Heart right ventricle (tissue), 16 donors: ENCODE data around the gene AFF1. TPM values are rescaled to one million over a fixed set of nuclear protein-coding genes. Genes with fewer than 3 reads are reported as not detected.

Source experiments
- ATAC-seq, 8 donors: fragments of 200-7000 bp; cut with Tn5 transposase; one replicate each; pipeline ENCODE4 v1.9.1; 2020; ENCODE audit warnings: mild to moderate bottlenecking in 8 of 8, moderate library complexity in 8 of 8, moderate number of reproducible peaks in 1 of 8
- DNase-seq, 2 donors: peaks; one replicate each; pipeline ENCODE4 v3.0.0-alpha.2; 2020
- H3K27ac ChIP-seq, 10 donors: fragments of 200-600 bp; sonication (generic) in 2 of 10; one replicate each; pipeline versions ENCODE4 v1.5.0 to v1.8.0; 2020 to 2022; ENCODE audit warnings: mild to moderate bottlenecking in 3 of 10
- H3K27me3 ChIP-seq, 7 donors: fragments of 200-600 bp; one replicate each; pipeline ENCODE4 v1.8.0; 2021 to 2022; ENCODE audit warnings: mild to moderate bottlenecking in 2 of 7
- H3K36me3 ChIP-seq, 9 donors: fragments of 200-600 bp; sonication (generic) in 1 of 9; one replicate each; pipeline versions ENCODE4 v1.5.0 to v1.8.0; 2020 to 2022; ENCODE audit warnings: mild to moderate bottlenecking in 2 of 9
- H3K4me1 ChIP-seq, 9 donors: fragments of 200-600 bp; sonication (generic) in 1 of 9; one replicate each; pipeline versions ENCODE4 v1.5.0 to v1.8.0; 2020 to 2022; ENCODE audit warnings: mild to moderate bottlenecking in 4 of 9
- H3K4me3 ChIP-seq, 10 donors: fragments of 200-600 bp; sonication (generic) in 2 of 10; one replicate each; pipeline versions ENCODE4 v1.5.0 to v1.8.0; 2020 to 2022; ENCODE audit warnings: mild to moderate bottlenecking in 7 of 10, moderate library complexity in 2 of 10
- H3K9me3 ChIP-seq, 11 donors: fragments of 200-600 bp in 10 of 11; sonication (generic) in 2 of 11; one replicate each; pipeline versions ENCODE4 v1.5.0 to v1.8.0; 2013 to 2022; ENCODE audit warnings: mild to moderate bottlenecking in 2 of 11, control low read depth in 1 of 11, moderate library complexity in 1 of 11
- CTCF ChIP-seq, 9 donors: fragments of 200-600 bp; sonication (generic) in 2 of 9; IDR thresholded peaks; one replicate each; pipeline versions ENCODE4 v1.5.0 to v1.8.0; 2021 to 2022; ENCODE audit warnings: antibody characterized with exemption in 9 of 9, mild to moderate bottlenecking in 5 of 9, moderate library complexity in 1 of 9
- WGBS, 2 donors: extraction: QIAGEN DNeasy Blood & Tissue Kit; methylation state at CpG; one replicate each; pipeline ENCODE4 v1.1.7; 2013; ENCODE audit warnings: inconsistent platforms in 1 of 2; 5-methylcytosine and 5-hydroxymethylcytosine counted together
- intact Hi-C, 10 donors: fragments of 100-400 bp; cut with DNase I; formaldehyde crosslinking; loops; one replicate each; pipeline versions ENCODE4 v1.11.1 to v1.14.2; 2022
- polyA plus RNA-seq, 2 donors: library from polyadenylated mRNA; stranded (reverse); fragments of 200-250 nt; gene quantifications; one replicate each; pipeline ENCODE4 v1.2.3, GENCODE V29; 2013
- total RNA-seq, 10 donors: library from RNA; stranded (reverse); fragmentation: NEBNext Ultra II Directional in 3 of 10; extraction: Animal tissue kit (Norgen Biotek cat#: 25700) in 3 of 10; gene quantifications; one replicate each; pipeline versions ENCODE4 v1.2.1 to v1.2.4, GENCODE V29; 2021 to 2023
- donor health status: Arrhythmogenic right ventricular cardiomyopathy.
- donor health status: ischemic (EF 13 %, LVEDD 7.1; RV severe dilation, severe dysfunction).
- donor health status: healthy with polysubstance abuse.
- donor health status: DM: no; HTN: yes; CAD: no.
- donor health status: DM: no; HTN: no; CAD: no.
- donor health status: ischemic (EF 25% LVEDD 6.9; RV normal size, moderate dysfunction).
- donor health status: ischemic (EF 25% LVEDD 5.7; RV mildly dilated, moderate dysfunction).
- donor health status: healthy.
- donor health status: DM: yes; HTN: yes; CAD: no.
- donor health status: Ischemic cardiomyopathy.
- donor health status: ischemic (EF 35%, LVEDD 5.7; RV mildly dilated, moderate dysfunction).
- donor health status: nonischemic (EF 11% LVEDD 7.7; RV severe dilation, severe dysfunction).
- donor health status: DM: yes; HTN: yes; CAD: no.
- donor health status: PGD.
- donor health status: ischemic (EF 29% LVEDD 5.4; RV normal size, mild dysfunction).
- donor health status: nonischemic (EF 23%, LVEDD 6.1; RV moderate dilation, normal function).

The AFF1 gene
- total and polyA plus RNA-seq, 12 donors: 44.4 to 90.2 (median 74.5) TPM

DNA sequence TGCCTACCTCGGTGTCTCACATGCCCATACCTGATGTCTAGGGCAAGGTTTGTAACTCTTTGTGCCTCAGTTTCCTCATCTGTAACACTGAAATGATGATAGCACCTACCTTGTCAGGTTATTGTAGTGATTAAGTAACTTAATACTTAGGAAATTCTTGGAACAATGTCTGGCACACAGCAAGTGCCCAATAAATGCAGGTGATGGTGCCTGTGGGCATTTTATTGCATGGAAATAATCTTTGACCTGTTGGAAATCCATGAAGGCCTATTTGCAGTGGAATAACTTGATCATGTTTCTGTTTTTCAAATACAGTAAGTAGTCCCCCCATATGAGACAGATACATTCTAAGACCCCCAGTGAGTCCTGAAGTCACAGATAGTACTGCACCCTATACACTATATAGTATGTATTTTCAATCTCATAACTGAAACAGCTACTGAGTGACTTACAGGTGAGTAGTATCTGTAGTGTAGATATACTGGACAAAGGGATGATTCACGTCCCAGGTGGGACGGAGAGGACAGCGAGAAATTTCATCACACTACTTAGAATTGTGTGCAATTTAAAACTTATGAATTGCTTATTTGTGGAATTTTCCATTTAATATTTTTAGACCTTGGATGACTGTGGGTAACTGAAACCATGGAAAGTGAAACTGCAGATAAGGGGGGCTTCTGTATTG, 42.1 kb downstream of the AFF1 start:
- H3K27me3 ChIP-seq: no peaks in the 10 kb centered on the region
- no peak for TF ChIP-seq CTCF (IDR thresholded peaks at IDR 0.05)
- H3K27ac ChIP-seq: no peak overlapping the region
- peaks cover 0 to 2% (median 0%) of the 10 kb centered on the region in 9 donors for H3K36me3 ChIP-seq
- no peaks in the 10 kb centered on the region for H3K9me3 ChIP-seq
- ATAC-seq: no peak
- no peak for DNase-seq
- intact Hi-C loops: no loop called here
- WGBS, 2 donors: 96% methylated on average over 4 of the region's 4 CpGs
- H3K4me3 ChIP-seq: no peak overlapping the region
- peaks cover 0 to 45% (median 14%) of the 10 kb centered on the region in 9 donors for H3K4me1 ChIP-seq

GRCh38 chr4:86977621-86978184, 42.9 kb downstream of the AFF1 start:
- TF ChIP-seq CTCF (IDR thresholded peaks at IDR 0.05): no peak
- Histone ChIP-seq H3K4me1 (peaks cover 0 to 49% (median 11%) of the 10 kb centered on the region in 9 donors), H3K27me3 (no peaks in the 10 kb centered on the region), H3K36me3 (peaks cover 0 to 8% (median 0%) of the 10 kb centered on the region in 9 donors), H3K27ac (no peak overlapping the region), H3K4me3 (no peak overlapping the region), H3K9me3 (no peaks in the 10 kb centered on the region)
- intact Hi-C loops: no loop called here
- ATAC-seq (peak in 3 of 8 donors; percentile 10 to 64 (median 16)), DNase-seq (no peak)
- WGBS, 2 donors: 74 to 80% methylated on average over 5 of the region's 5 CpGs

DNA sequence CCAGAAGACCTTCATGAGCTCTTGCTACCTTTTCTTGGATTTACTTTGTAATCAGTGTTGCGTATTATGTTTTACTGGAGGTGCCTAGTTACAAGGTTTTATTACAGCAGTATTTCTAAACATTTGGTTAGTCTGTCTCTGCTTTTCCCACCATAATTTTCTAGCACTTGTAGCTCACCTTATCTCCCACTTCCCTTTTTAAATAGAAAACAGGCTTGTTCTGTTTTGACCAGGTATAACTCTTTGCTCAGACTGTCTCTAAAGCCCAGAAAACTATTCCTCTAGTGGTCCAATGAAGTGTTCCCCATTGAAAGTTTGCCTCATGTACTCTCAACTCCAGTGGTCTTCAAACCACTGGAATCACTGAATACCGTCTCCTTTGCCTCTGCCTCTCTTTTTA, 43.9 kb downstream of the AFF1 start:
- Histone ChIP-seq H3K9me3 (no peaks in the 10 kb centered on the region), H3K27me3 (no peaks in the 10 kb centered on the region), H3K27ac (no peak overlapping the region), H3K4me3 (no peak overlapping the region), H3K36me3 (peaks cover 0 to 8% (median 0%) of the 10 kb centered on the region in 9 donors), H3K4me1 (peaks cover 0 to 40% (median 1%) of the 10 kb centered on the region in 9 donors)
- intact Hi-C loops: no loop called here
- no peak for DNase-seq
- no peak for ATAC-seq
- 48 to 50% methylated on average over 2 of the region's 2 CpGs for WGBS, 2 donors
- no peak for TF ChIP-seq CTCF (IDR thresholded peaks at IDR 0.05)

DNA sequence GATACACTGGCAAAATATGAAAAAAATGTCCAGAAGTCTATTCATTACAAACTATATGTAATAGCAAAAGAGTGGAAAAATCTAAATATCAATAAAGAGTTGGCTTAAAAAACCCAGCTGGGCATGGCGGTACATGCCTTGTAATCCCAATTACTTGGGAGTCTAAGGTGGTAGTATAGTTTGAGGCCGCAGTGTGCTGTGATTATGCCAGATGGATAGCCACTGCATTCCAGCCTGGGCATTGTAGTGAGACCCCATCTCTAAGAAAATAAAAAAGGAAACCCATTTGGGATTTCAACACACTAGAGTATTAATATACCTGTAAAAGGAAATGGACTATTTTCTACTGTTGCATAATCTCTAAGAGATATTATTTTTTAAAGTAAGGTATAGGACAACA, 45.4 kb downstream of the AFF1 start:
- DNase-seq (no peak), ATAC-seq (no peak)
- no peak overlapping the region for H3K27ac ChIP-seq
- H3K4me1 ChIP-seq: peaks cover 0 to 32% (median 0%) of the 10 kb centered on the region in 9 donors
- TF ChIP-seq CTCF (IDR thresholded peaks at IDR 0.05): no peak
- H3K36me3 ChIP-seq: peaks cover 0 to 8% (median 0%) of the 10 kb centered on the region in 9 donors
- H3K9me3 ChIP-seq: no peaks in the 10 kb centered on the region
- 99 to 100% methylated on average over 2 of the region's 2 CpGs for WGBS, 2 donors
- no peak overlapping the region for H3K4me3 ChIP-seq
- intact Hi-C loops: loop anchor here in 1 of 10 donors (5.0 kb wide), 1 partner anchor 1797 kb away; no protein-coding TSS in a partner anchor
- no peaks in the 10 kb centered on the region for H3K27me3 ChIP-seq
